GM19240 (cell line): ENCODE results near the gene CRISP1.
"Not testable (repeated sequence)": the region's sequence is repeated elsewhere in the genome, so short reads cannot be mapped to it uniquely, and the experiment has no call there.

Experiments used
- DNase-seq: peaks from one replicate; pipeline ENCODE4 v3.0.0; 2011; ENCODE audit warnings: low spot score; ENCODE audit not compliant: insufficient read length

CRISP1 gene

GRCh38 chr6:49841424-49841823 lies 24.9 kb downstream of the CRISP1 start:
- no peak for DNase-seq

- DNase-seq: no peak
Observed at GRCh38 chr6:49839957-49840356, 26.4 kb downstream of the CRISP1 start.

GRCh38 chr6:49839162-49839561 lies 27.2 kb downstream of the CRISP1 start:
- no peak for DNase-seq

GRCh38 chr6:49835140-49835539 lies 31.2 kb downstream of the CRISP1 start:
- DNase-seq: no peak

GRCh38 chr6:49833386-49833785 lies 32.9 kb downstream of the CRISP1 start:
- DNase-seq: no peak

GRCh38 chr6:49826743-49827406 lies 39.5 kb downstream of the CRISP1 start:
- DNase-seq: no peak

- DNase-seq: no peak
Observed at GRCh38 chr6:49815166-49815565, 51.2 kb downstream of the CRISP1 start.

- no peak for DNase-seq
Observed at GRCh38 chr6:49813248-49813647, 53.1 kb downstream of the CRISP1 start.

GRCh38 chr6:49806145-49806544 lies 60.2 kb downstream of the CRISP1 start:
- no peak for DNase-seq

GRCh38 chr6:49805246-49805645 lies 61.1 kb downstream of the CRISP1 start:
- no peak for DNase-seq

- DNase-seq: no peak
Observed at GRCh38 chr6:49801525-49801924, 64.8 kb downstream of the CRISP1 start.

- no peak for DNase-seq
Observed at GRCh38 chr6:49799090-49799489, 67.2 kb downstream of the CRISP1 start.

GRCh38 chr6:49796842-49797455 lies 69.4 kb downstream of the CRISP1 start:
- not testable (repeated sequence) for DNase-seq

- DNase-seq: no peak
Observed at GRCh38 chr6:49790341-49790740, 76.0 kb downstream of the CRISP1 start.

- no peak for DNase-seq
Observed at GRCh38 chr6:49787176-49787575, 79.2 kb downstream of the CRISP1 start, which contains the start of gene PGK2. Gene PGK2, minus strand, starts transcription at chr6:49787285. Its CDS starts 98 bp downstream, at chr6:49787187.

- DNase-seq: no peak
Observed at GRCh38 chr6:49784272-49784671, 82.1 kb downstream of the CRISP1 start.
